Measurements from ENCODE around the gene HELZ. TPM values are rescaled to one million over a fixed set of nuclear protein-coding genes. Genes with fewer than 3 reads are reported as not detected.

Gene HELZ
- total and polyA plus RNA-seq, 2 donors (not counting 1 experiment from before 2014, with no cell fraction given): 10.4 to 97.8 TPM

GRCh38 chr17:67054608-67055007, 190.4 kb downstream of the HELZ start:
- Histone ChIP-seq H3K27me3 (replicated peaks in 1 of 4; ENCODE audit: control extremely low read depth in 1 of 4, control insufficient read depth in 3 of 4, insufficient read depth in 4 of 4, low read length in 3 of 4) (no peaks in the 10 kb centered on the region), H3K9me3 (ENCODE audit: control extremely low read depth in 1 of 3, control insufficient read depth in 2 of 3, insufficient read depth in 1 of 3, low read length in 2 of 3) (peaks cover 0 to 18% (median 0%) of the 10 kb centered on the region in 3 donors), H3K36me3 (replicated peaks in 1 of 2; ENCODE audit: control extremely low read depth in 1 of 2, control insufficient read depth in 1 of 2, extremely low read depth in 1 of 2, insufficient read depth in 2 of 2, low read length in 1 of 2) (no peaks in the 10 kb centered on the region), H3K4me2 (replicated peaks; ENCODE audit: low read depth, low read length, poor library complexity, severe bottlenecking) (no peak overlapping the region), H4K20me1 (ENCODE audit: control insufficient read depth, insufficient read depth, low read length, poor library complexity, severe bottlenecking) (no peaks in the 10 kb centered on the region), H3K27ac (ENCODE audit: low read length in 2 of 2) (no peak overlapping the region), H2AFZ (ENCODE audit: insufficient read depth, low read depth, low read length, poor library complexity, severe bottlenecking) (no peak overlapping the region), H3K9ac (ENCODE audit: low read length) (no peak overlapping the region), H3K79me2 (ENCODE audit: control insufficient read depth, insufficient read depth, low read length) (no peaks in the 10 kb centered on the region), H3K4me3 (ENCODE audit: control extremely low read depth in 1 of 5, extremely low read depth in 1 of 5, insufficient read depth in 1 of 5, low read depth in 2 of 5, low read length in 4 of 5) (no peak overlapping the region), H3K4me1 (ENCODE audit: control insufficient read depth in 2 of 2, insufficient read depth in 2 of 2, low read length in 2 of 2) (peaks cover 0 to 8% of the 10 kb centered on the region in 2 donors)
- DNase-seq: no peak
- intact Hi-C loops (cut with micrococcal nuclease): no loop called here
- no peak for TF ChIP-seq CTCF (IDR thresholded peaks at IDR 0.05)
- ChIA-PET POLR2A (no interaction called here), CTCF (no interaction called here)
- Mint-ChIP-seq H3K4me1 (peaks cover 6% of the 10 kb centered on the region), H3K4me3 (no peak overlapping the region), H3K27me3 (no peaks in the 10 kb centered on the region), H3K27ac (no peak overlapping the region), H3K9me3 (ENCODE audit: insufficient read depth) (no peaks in the 10 kb centered on the region)
- WGBS (ENCODE audit: insufficient coverage): 90% methylated on average over 5 of the region's 5 CpGs
- ATAC-seq (ENCODE audit: low read depth): no peak

- Histone ChIP-seq H3K9ac (ENCODE audit: low read length) (no peak overlapping the region), H3K4me3 (ENCODE audit: control extremely low read depth in 1 of 5, extremely low read depth in 1 of 5, insufficient read depth in 1 of 5, low read depth in 2 of 5, low read length in 4 of 5) (no peak overlapping the region), H4K20me1 (ENCODE audit: control insufficient read depth, insufficient read depth, low read length, poor library complexity, severe bottlenecking) (no peaks in the 10 kb centered on the region), H2AFZ (ENCODE audit: insufficient read depth, low read depth, low read length, poor library complexity, severe bottlenecking) (no peak overlapping the region), H3K79me2 (ENCODE audit: control insufficient read depth, insufficient read depth, low read length) (no peaks in the 10 kb centered on the region), H3K27ac (ENCODE audit: low read length in 2 of 2) (no peak overlapping the region), H3K36me3 (replicated peaks in 1 of 2; ENCODE audit: control extremely low read depth in 1 of 2, control insufficient read depth in 1 of 2, extremely low read depth in 1 of 2, insufficient read depth in 2 of 2, low read length in 1 of 2) (no peaks in the 10 kb centered on the region), H3K9me3 (ENCODE audit: control extremely low read depth in 1 of 3, control insufficient read depth in 2 of 3, insufficient read depth in 1 of 3, low read length in 2 of 3) (peaks cover 0 to 20% (median 0%) of the 10 kb centered on the region in 3 donors), H3K4me1 (ENCODE audit: control insufficient read depth in 2 of 2, insufficient read depth in 2 of 2, low read length in 2 of 2) (peaks cover 0 to 8% of the 10 kb centered on the region in 2 donors), H3K27me3 (replicated peaks in 1 of 4; ENCODE audit: control extremely low read depth in 1 of 4, control insufficient read depth in 3 of 4, insufficient read depth in 4 of 4, low read length in 3 of 4) (no peaks in the 10 kb centered on the region), H3K4me2 (replicated peaks; ENCODE audit: low read depth, low read length, poor library complexity, severe bottlenecking) (no peak overlapping the region)
- Mint-ChIP-seq H3K4me3 (no peak overlapping the region), H3K27me3 (no peaks in the 10 kb centered on the region), H3K9me3 (ENCODE audit: insufficient read depth) (peaks cover under 1% of the 10 kb centered on the region), H3K27ac (no peak overlapping the region), H3K4me1 (peaks cover 6% of the 10 kb centered on the region)
- DNase-seq (no peak), ATAC-seq (ENCODE audit: low read depth) (no peak)
- 94% methylated on average over 19 of the region's 19 CpGs for WGBS (ENCODE audit: insufficient coverage)
- no peak for TF ChIP-seq CTCF (IDR thresholded peaks at IDR 0.05)
- POLR2A ChIA-PET: no interaction called here
- CTCF ChIA-PET: no interaction called here
- intact Hi-C loops (cut with micrococcal nuclease): no loop called here
These were observed 190.9 kb downstream of the HELZ start for GRCh38 chr17:67054011-67054591.

Measured in B cell (primary cell).